CMK (cell line): ENCODE results near the gene SORCS2.

Experiments used
- DNase-seq: peaks from one replicate; pipeline ENCODE4 v3.0.0-alpha.2; 2010; ENCODE audit warnings: low read depth

Gene SORCS2

DNA sequence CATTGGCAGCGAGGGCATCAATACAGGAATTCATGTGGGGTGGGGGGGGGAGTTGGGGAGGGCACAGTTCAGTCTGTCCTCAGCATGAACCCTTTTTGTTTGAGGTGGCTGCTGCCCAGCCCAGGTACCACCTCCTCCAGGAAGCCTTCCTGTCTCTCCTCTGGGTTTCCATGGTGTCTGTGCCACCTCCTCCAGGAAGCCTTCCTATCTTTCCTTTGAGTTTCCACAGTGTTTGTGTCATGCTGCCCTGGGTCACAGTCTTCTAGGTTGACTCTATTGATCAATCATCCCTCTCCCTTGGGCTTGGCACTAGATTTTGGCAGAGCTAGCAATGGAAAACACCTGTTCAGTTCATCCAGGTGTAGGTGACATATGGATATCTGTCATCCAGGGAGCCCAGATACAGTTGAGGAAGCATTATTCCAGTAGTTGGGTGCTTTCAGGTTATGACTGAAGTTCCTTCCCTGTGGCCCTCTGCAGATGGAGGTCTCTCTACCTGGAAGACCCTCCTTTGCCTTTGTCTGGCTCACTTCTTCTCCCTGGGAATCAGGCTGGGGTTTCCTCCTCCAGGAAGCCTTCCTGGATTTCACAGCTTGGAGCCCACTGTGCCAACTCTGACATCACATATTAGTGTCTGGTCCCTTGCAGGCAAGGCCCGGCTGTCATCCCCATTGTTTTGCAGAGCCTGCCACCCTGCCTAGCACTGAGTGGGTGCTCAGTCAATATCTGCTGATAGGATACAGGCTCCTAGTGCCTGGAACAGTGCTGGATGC is 96.6 kb downstream of the SORCS2 start:
- DNase-seq = no peak

DNA sequence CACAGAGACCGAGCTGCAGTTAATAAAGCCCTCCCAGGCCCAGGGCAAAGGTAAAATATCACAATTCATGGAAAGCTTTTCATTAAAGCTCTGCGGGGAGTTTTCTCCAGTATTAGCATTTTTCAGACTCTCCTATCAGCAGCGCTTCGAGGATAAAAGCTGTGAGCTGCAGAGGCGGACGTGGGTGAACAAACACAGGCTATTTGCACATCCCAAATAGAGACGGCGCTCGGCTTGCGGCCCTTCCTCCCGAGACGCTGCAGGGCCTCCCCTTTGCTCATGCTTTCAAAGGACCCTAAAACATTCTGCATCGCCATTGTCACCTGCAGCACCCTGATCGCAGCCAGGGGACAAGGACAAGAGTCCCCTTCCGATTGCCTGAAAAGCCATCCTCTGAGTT is 97.3 kb downstream of the SORCS2 start:
- DNase-seq = no peak

DNA sequence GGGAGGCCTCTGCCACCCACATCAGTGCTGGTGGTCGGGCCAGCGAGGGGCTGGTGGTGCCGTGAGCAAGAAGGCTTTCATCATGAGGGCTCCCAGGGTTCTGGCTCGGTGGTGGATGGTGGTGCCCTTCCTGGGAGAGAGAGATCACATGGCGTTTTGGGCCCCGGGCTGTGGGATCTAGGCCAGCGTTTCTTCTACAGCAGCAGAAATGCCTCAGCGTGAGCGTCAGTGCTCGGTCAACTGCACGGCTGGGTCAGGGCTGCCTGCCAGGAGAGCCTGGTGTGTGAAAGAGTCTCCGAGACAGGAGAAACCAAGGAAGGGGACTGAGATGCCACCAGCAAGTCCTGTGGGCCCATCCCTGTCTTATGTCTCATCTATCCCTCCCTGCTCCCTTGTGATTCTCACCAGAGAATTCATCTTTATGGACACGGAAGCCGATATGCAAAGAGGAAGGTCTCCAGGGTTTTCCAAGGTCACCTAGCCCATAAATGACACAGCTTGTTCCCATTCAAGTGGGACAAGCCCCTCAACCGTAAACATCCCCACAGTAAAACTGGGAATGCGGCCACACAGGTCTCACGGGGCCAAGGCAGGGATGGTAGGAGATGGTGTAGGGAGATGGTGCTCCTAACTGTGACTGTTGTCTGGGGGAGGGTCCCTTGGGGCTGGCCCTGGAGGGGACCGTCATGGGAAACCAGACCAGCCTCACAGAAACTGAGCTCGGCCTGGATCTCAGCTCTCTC is 99.2 kb downstream of the SORCS2 start:
- DNase-seq = no peak

DNA sequence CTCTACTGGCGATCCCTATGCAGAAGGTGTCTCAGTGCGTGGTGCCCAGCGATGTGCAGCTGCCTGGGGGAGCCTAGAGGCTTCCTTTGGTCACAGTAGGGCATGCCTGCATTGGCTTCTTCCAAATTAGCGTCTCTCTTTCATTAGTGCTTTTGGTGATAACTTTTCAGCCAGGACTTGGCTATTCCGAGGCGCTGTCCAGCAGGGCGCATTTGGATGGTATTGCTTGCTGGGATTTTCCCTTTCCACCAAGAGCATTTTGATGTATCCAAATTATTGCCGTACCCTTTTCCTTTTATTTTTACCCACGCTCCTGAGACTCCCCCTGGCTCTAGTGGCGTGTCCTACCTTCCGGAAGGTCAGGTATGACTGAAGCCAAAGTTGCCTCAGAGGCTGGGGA is 101.4 kb downstream of the SORCS2 start:
- DNase-seq = no peak

DNA sequence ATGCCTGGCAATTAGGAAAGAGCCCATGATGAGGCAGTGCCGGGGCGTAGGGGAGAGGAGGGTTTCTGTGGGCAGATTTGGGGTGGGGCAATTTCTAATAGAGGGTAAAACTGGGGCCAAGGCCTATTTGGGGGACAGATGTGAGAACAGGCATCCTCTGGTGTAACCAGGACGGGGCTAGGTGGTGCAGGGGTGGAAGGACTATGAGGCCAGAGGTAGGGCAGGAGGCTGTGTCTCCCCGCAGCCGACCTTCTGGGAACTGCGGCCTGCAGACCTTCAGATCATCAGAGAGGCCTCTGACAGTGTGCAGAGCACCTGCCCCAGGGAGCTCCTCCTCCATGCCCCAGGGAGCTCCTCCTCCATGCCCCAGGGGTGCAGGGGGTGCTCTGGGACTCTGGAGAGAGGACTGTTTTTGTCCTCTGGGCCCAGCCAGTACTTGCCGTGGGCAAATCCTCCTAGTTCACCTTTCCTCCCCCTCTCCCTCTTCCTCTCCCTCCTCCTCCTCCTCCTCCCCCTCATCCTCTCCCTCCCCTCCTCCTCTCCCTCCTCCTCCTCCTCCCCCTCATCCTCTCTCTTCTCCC is 101.9 kb downstream of the SORCS2 start:
- DNase-seq = no peak

DNA sequence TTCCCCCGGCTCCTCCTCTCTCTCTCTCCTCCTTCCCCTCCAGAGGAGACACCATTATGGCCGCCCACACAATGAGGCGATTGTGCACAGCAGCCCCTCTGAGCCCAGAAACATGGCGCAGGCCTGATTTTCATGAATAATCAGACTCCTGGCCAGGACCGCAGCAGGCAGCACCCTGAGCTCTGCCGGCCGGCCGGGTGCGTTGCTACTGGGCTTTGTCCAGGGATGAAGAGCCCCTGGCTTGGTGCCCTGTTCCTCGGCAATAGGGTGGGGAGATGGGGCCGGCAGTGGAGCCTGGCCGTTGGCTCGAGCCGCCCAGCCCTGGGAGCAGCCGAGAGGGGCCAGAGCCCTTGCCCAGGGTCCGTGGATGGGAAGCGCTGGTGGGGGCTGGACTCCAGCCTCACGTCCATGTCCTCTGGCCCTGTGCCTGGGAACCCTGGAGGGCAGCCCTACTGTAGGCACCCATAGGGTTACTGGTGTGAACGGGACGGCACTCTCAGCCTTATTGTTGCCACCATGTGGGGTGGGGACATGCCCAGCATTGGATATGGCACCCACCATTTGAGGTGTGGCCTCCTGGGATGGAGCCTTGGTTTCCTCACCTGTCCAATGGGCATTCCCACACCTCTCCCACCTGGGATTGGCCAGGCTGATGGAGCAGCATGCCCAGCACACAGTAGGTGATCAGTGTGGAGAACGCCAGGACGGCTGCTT is 103.0 kb downstream of the SORCS2 start:
- no peak for DNase-seq

DNA sequence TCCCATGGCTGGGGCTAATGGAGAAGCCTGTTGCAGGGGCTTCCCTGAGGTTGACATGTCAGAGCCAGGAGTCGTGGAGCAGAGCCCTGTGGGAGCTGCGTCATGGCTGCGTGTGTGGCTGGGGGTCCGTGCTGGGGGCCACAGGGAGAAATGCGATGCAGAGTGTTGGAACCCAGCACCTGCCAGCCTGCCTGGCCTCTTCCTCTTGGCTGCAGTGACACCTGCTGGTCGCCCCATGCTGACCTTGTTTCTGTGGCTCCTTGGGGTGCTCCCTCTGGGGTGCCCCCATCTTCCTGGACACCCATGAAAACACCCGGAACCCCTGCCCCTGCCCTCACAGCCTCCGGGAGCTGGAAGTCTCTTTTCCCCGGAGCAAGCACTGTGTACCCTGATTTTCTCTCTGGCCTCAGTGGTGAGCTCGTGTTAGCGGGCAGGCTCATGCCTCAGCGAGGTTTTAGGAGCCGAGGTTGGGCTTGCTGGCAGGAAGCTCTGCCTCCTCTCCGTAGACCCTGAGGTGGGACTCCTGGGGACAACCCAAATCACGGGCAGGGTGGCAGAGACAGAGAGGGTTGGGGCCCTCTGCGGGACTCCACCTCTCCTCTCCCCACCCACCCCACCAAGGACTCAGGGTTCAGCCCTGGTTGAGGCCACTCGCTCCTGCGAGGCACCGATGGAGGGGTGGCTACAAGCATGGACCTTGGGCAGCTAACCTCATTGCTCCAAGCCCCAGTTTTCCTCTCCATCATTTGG is 103.7 kb downstream of the SORCS2 start:
- peak; percentile 7 for DNase-seq

DNA sequence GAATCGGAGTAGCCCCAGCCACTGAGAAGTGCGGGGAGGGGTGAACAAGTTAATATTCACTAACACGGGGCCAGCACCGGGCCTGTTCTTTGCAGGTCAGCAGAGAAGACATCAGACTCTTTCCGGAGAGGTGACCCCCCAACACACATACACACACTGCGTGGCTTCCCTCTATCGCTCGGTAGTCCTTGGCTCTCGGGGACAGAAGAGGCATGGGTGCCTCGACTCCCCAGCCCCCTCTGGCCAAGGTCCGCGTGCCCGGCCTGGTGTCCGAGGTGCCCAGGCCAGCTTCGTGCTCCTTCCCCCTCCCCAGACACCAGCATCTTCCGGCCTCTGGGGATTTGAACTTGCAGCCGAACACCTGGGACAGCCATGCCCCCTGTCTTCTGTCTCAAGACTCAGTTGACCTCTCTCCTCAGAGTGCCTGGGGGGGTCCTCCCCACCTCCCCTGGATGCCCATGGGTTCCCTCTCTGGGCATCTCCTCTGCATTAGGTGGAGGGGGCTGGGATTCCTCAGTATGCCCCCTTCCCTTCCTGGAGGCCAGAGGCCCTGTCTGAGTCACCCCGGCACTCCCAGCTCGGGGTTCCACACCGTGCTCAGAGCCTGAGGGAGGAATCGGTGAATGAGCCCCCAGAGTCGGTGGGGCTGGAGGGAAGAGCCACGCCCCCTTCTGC is 104.5 kb downstream of the SORCS2 start:
- no peak for DNase-seq

DNA sequence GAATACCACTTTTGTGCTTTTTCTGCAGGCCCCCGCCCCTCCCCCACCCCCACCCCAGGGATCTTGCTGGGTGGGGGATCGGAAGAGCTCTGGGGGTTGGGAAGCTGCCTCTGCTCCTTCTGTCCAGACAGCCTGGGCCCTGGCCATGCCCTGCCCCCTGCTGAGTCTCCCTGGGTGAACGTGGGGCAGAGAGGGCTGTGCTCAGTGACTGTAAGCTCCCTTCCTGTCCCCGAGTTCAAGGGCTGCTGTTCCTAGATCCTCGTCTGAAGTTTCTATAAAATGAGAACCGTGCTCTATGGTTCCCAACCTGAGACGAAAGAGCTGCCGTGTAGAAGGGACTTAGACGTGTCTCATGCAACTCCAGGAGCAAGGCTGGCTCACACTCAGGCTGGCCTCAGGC is 105.0 kb downstream of the SORCS2 start:
- DNase-seq = no peak

DNA sequence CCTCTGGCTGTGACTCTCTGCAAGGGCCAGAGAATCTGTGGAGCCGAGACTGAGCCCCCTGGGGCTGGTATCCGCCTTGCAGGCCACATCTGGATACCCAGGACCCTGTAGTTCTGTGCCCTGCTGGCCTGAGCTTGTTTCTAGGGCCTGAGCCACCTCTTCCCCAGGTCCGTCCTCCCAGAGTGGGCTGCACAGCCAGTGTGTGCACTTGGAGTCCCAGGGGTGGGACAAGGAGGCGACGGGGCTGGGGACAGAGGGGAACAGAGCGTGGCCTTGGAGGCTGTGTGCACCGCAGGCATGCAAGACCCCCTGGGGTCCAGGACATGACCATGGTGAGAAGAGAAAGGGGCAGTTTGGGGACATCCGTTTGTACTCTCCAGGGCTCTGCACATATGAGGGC is 105.5 kb downstream of the SORCS2 start:
- DNase-seq = no peak

DNA sequence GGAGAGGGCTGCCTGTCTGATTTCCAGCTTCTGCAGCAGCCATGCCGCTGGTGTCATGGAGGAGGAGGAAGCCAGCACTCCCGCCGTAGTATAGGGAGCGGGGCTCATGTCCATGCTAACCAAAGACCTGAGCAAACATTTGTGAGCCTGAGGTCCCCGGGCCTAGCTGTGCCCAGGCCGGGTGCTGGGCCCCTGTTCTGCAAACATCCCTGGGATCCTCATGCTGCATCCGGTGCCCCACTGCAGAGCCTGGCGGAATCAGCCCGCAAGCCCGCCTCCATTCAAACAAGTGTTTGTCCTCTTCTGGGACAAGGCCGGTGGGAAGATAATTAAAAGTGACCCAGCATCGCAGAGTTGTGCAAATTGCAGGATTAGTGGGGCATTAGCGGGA is 106.3 kb downstream of the SORCS2 start:
- DNase-seq = no peak

DNA sequence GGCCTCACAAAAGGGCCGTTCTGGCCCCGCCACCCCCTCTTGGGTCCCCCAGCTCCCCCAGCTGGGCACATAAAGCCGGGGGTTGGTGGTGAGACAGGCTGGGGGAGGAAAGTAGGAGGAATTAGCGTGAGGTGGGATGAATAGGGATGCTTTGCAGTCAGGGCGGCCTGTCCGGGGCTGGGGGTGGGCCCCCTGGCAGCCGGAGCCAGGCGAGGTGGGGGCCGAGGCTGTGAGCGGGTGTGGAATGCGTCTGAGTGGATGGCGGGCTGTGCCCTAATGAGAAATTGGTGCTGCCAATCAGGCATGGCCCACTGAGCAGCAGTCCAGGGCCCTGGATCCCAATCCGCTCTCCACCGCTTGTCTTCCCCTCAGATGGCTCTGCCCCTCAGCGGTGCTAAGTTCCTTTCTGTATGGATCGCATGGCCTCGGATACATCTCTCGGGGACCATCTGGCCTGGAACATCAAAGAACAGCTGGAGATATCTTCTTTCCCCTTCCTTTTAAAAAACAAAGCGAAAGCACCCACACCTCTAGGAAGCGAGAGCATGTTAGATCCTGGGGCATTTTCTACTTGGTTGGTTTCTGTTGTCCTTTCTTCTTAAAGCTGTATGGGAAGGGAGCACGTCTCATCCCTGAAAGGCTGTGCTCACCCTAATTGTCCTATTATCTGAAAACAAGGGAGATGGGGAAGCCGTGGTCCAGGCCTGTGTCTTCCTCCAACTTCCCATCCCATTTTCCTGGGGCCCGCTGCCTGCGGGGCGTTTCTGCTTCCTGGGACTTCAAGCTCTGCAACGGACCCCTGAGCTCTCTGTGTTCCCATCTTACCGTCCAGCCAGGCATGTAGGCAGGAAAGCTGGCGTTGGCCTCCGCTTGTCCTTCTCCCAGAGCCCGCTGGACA is 106.9 kb downstream of the SORCS2 start:
- DNase-seq = no peak

DNA sequence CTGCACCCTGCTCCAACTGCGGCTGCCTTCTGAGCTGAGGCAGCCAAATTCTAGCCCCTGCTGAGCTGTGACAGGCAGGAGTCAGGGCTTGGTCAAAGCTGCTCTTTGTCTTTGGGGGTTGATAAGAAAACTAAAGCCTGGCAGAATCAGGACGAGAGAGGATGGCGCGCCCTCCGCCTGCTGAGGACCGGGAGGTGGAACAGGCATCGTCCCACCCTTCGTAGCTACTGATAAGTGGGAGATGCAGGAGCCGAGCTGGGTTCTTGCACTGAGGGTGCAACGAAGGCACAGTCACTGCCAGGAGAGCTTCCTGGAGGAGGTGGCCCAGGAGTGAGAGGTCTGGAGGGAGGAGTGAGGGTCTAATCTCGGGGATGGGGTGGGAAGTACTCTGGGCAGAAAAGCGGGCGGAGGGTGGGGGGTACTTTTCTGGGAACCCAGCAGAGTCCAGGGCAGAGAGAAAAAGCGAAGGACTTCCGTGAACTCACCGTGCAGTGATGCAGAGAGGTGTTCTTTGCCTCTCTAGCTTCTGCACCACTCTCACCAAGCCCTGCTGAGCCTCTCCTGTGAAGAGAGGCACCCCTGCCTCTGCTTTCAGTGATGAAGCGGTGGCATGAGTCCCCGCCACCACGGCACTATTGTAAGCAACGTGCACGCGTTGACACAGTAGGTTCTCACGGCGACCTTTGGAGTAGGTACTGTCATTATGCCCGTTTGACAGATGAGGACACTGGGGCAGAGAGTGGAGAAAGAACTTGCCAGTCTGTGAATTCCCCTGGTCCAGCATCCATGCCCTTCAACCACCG is 107.8 kb downstream of the SORCS2 start:
- no peak for DNase-seq

DNA sequence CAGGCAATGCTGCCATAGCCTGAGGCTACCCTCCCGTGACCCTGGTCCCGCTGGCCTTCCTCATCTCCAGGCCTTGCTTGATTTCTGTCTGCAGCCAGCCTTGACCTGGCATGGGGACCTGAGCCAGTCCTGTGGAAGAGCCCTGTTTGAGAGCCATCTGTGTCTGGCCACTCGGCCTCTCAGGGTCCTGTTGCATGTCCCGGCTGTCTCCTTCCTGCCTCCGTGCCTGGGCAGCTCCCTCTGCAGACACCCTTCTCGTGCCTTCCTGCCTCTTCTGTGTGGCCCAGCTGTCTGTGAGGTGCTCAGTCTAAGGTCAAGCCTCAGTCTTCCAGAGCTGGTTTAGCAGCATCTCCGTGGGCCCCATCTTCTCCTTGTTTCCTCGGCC is 108.4 kb downstream of the SORCS2 start:
- no peak for DNase-seq

DNA sequence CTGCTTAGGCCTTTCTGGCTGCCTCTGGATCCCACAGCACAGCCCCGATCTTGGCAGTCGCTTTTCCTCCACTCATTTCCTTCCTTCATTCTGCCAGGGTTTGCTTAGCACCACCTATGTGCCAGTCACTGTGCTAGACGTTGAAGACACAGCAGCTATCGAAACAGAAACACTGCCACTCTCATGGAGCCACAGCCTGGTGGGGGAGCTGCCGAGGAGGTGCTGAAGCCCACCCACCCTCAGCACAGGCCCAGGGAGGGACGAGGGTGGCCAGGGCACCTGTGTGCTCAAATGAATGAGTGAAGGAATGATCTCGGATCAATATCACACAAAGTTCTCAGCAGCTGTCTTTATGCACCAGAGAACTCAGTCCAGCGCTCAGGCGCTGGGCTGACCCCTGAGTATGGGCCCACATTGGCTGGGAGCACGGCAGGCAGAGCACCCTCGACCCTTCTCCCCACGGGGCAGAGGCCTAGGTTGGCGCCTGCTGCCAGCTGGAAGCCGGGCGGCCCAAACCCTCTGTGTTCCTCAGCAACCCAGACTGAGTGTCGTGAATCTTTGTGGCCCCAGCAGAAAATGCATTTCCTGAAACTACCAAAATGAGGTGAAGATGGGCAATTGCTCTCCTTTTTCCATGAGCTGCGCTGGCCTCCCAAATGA is 108.9 kb downstream of the SORCS2 start:
- no peak for DNase-seq

DNA sequence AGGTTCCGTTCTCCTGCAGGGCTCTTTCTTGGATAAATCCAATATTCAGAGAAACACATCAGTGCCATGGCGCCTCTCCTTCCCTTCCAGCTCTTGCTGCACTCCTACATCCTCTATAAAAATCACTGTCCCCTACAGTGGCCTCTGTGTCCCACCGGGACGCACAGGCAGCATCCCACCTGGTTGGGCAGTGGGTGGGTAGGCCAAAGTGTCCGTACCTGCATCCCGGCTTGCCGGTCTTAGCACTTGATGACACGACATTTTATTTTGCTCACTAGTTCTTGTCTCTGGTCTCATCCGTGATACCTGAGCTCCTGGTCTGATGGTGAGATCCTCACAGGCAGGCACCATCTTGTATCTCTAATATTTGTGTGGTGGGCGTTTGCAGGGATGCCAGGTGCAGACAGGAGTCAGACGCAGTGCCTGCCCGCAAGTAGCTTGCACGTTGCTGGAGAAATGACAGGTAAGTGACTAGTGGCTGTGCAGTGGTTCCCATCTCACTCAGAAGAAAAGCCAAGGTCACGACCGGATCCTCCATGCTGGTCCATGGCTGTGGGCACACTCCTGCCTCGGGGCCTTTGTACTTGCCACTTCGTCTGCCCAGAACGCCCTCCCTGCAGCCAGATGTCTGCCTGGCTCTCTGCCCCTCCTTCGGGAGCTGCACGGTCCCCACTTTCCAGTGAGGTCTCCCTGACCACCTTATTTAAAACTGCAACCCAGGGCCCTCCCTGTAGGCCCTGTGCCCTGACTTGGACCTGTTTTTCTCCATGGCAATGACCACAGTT is 109.7 kb downstream of the SORCS2 start:
- no peak for DNase-seq

DNA sequence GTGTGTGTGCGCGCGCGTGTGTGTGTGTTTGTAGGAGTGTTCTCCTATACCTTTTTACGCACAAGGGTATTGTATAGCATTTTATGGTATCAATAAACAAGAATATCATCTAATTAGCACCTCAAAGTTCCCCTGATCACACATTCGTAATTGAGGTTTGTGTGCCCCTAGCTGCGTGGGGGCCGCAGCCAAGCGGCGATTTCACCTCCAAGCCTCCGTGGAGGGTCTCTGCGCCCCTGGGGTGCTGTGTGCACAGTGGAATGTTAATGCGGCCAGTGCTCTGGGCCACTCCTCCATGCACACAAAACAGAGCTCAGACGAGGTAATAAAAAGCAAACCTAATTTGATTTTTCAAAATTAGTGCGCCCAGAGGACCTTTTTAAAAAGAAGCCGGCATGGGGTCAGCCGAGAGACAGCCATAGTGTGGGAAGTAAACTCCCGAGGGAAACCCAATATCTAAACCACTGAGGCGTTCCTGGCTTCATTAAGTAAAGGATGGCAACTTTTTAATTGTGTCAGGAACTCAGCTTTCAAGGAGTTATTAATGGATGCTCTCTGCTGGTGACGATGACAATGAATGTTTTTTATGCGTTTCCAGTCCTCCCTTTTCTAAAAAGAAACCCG is 110.6 kb downstream of the SORCS2 start:
- no peak for DNase-seq

DNA sequence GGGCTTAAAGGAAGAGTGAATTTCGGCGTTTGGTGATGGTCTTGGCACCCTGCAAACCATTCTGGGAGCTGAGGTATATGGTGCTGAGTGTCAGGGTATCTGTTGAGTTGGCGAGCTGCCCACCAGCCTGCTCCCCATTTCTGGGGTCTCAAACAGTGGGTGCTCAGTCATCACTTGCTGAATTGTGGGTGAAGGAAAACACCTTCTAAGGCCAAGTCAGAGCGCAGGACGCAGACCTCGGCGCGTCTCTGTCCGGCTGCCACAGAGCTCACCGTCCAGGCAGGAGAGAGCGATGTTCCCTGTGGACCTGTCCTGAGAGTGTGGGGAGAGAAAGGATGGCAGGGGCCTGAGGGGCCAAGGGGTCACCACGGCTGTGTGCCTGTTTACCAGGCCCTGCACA is 111.2 kb downstream of the SORCS2 start:
- DNase-seq = no peak
